Vagina (tissue), 2 donors: Measurements from ENCODE around the gene MAS1. TPM values are rescaled to one million over a fixed set of nuclear protein-coding genes. Genes with fewer than 3 reads are reported as not detected.
A peak's percentile ranks its signal among the peaks of the same experiment; 100 is the strongest.

ENCODE experiments used
- DNase-seq, 2 donors: peaks; one replicate each; pipeline ENCODE4 v3.0.0-alpha.2; 2017; ENCODE audit errors: extremely low spot score in 2 of 2
- H3K27ac ChIP-seq: fragments of 200-600 bp; sonication (generic); one replicate; pipeline ENCODE4 v1.5.1; 2019
- H3K27me3 ChIP-seq: fragments of 200-600 bp; sonication (generic); one replicate; pipeline ENCODE4 v1.5.1; 2019
- H3K36me3 ChIP-seq, 2 donors: fragments of 200-600 bp; sonication (generic); one replicate each; pipeline ENCODE4 v1.5.1; 2017 to 2019
- H3K4me1 ChIP-seq: fragments of 200-600 bp; sonication (generic); one replicate; pipeline ENCODE4 v1.5.1; 2019
- H3K4me3 ChIP-seq, 2 donors: fragments of 200-600 bp; sonication (generic); 1 replicate in 1 of 2; 2 replicates in 1 of 2; pipeline ENCODE4 v1.5.1; 2016 to 2019
- H3K9me3 ChIP-seq: fragments of 200-600 bp; sonication (generic); one replicate; pipeline ENCODE4 v1.5.1; 2019
- POLR2A ChIP-seq, 2 donors: fragments of 450-650 bp; IDR thresholded peaks; one replicate each; pipeline ENCODE4 v1.6.1; 2017; ENCODE audit warnings: antibody characterized with exemption in 2 of 2, mild to moderate bottlenecking in 2 of 2, moderate library complexity in 2 of 2
- POLR2AphosphoS5 ChIP-seq, 2 donors: sonication (generic); formaldehyde crosslinking; IDR thresholded peaks; one replicate each; pipeline ENCODE4 v1.9.0; 2017; ENCODE audit warnings: antibody characterized with exemption in 2 of 2, mild to moderate bottlenecking in 2 of 2, low read depth in 1 of 2; ENCODE audit not compliant: insufficient read depth in 1 of 2
- intact Hi-C: fragments of 100-400 bp; cut with DNase I; formaldehyde crosslinking; loops from one replicate; pipeline ENCODE4 v1.15.1; 2023
- total RNA-seq: library from RNA; depleted of rRNA; stranded (reverse); fragments of >200 nt; gene quantifications from one replicate; pipeline ENCODE4 v1.2.3, GENCODE V29; 2016
- TF ChIP-seq, protein P1 (sequence below), 3 experiments: fragments of 450-650 bp in 2 of 3; fragments of 200-600 bp in 1 of 3; sonication (generic) in 1 of 3; IDR thresholded peaks; one replicate each; pipeline ENCODE4 v1.5.1; 2017 to 2019; ENCODE audit warnings: antibody characterized with exemption in 3 of 3, mild to moderate bottlenecking in 2 of 3, moderate library complexity in 2 of 3

The MAS1 gene
- total RNA-seq, 1 donor from 2014 or later = 0.49 TPM

DNA sequence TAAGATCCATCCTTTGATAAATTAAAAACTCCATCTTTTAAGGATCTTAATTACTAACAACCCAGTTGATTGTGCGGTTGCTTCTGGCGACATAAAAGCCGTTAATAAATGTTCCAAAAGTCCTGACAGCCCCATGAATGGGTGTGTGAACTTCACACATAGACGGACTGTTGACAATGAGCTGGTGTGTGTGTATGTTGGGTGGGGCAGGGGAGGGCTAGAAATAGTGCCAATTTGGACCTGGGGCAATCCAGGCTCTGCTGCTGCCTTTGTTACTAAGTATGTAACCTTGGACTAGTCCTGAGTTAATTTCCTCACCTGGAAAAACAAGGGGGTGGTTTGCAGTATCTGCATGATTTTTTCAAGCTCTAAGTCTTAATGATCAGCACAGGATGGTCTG is 4.2 kb downstream of the MAS1 start:
- no peak for TF ChIP-seq POLR2A (IDR thresholded peaks at IDR 0.05)
- TF ChIP-seq POLR2AphosphoS5 (IDR thresholded peaks at IDR 0.05; ENCODE audit: insufficient read depth in 1 of 2, low read depth in 1 of 2) = no peak
- TF ChIP-seq, protein P1, sequence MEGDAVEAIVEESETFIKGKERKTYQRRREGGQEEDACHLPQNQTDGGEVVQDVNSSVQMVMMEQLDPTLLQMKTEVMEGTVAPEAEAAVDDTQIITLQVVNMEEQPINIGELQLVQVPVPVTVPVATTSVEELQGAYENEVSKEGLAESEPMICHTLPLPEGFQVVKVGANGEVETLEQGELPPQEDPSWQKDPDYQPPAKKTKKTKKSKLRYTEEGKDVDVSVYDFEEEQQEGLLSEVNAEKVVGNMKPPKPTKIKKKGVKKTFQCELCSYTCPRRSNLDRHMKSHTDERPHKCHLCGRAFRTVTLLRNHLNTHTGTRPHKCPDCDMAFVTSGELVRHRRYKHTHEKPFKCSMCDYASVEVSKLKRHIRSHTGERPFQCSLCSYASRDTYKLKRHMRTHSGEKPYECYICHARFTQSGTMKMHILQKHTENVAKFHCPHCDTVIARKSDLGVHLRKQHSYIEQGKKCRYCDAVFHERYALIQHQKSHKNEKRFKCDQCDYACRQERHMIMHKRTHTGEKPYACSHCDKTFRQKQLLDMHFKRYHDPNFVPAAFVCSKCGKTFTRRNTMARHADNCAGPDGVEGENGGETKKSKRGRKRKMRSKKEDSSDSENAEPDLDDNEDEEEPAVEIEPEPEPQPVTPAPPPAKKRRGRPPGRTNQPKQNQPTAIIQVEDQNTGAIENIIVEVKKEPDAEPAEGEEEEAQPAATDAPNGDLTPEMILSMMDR (IDR thresholded peaks at IDR 0.05) = no peak
- intact Hi-C loops = no loop called here
- no peak overlapping the region for H3K4me3 ChIP-seq
- H3K27me3 ChIP-seq = no peaks in the 10 kb centered on the region
- no peak for DNase-seq
- no peaks in the 10 kb centered on the region for H3K9me3 ChIP-seq
- no peaks in the 10 kb centered on the region for H3K36me3 ChIP-seq
- H3K27ac ChIP-seq = no peak overlapping the region
- peaks cover 13% of the 10 kb centered on the region for H3K4me1 ChIP-seq

DNA sequence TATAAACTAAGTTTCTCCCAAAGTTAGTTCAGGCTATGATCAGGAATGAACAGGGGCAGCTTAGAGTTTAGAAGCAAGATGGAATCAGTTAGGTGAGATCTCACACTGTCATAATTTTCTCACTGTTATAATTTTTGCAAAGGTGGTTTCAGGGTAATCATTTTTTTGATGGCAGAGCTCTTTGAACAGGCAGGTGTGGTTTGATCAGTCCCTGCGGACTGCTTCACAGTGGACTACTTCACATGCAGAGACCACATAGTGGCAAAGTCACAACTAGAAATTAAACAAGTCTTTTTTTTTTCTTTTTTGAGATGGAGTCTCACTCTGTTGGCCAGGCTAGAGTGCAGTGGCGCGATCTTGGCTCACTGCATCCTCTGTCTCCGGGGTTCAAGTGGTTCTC is 6.8 kb downstream of the MAS1 start:
- intact Hi-C loops = no loop called here
- Histone ChIP-seq H3K4me1 (peaks cover 27% of the 10 kb centered on the region), H3K4me3 (no peak overlapping the region), H3K9me3 (no peaks in the 10 kb centered on the region), H3K27me3 (no peaks in the 10 kb centered on the region), H3K36me3 (no peaks in the 10 kb centered on the region), H3K27ac (no peak overlapping the region)
- TF ChIP-seq POLR2A (IDR thresholded peaks at IDR 0.05) (no peak), POLR2AphosphoS5 (IDR thresholded peaks at IDR 0.05; ENCODE audit: insufficient read depth in 1 of 2, low read depth in 1 of 2) (no peak)
- TF ChIP-seq, protein P1 (IDR thresholded peaks at IDR 0.05) = no peak
- DNase-seq = no peak

DNA sequence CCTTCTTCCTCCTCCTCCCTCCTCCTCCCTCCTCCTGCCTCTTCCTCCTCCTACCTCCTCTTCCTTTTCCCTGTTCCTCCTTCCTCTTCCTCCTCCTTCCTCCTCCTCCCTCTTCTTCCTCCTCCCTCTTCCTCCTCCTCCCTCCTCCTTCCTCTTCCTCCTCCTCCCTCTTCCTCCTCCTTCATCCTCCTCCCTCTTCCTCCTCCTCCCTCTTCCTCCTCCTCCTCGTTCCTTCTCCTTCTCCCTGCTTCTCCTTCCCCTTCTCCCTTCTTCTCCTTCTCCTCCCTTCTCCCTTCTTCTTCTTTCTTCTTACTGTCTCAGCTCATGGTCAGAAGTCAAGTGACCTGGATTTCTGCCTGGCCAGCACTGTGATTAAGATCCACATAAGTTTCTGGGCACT is 7.7 kb downstream of the MAS1 start:
- intact Hi-C loops = no loop called here
- peaks cover 27% of the 10 kb centered on the region for H3K4me1 ChIP-seq
- no peak overlapping the region for H3K4me3 ChIP-seq
- no peaks in the 10 kb centered on the region for H3K27me3 ChIP-seq
- TF ChIP-seq POLR2AphosphoS5 (IDR thresholded peaks at IDR 0.05; ENCODE audit: insufficient read depth in 1 of 2, low read depth in 1 of 2) = no peak
- TF ChIP-seq, protein P1 (IDR thresholded peaks at IDR 0.05) = no peak
- no peak for TF ChIP-seq POLR2A (IDR thresholded peaks at IDR 0.05)
- peak overlapping the region; percentile 70 for H3K27ac ChIP-seq
- no peaks in the 10 kb centered on the region for H3K36me3 ChIP-seq
- no peak for DNase-seq
- no peaks in the 10 kb centered on the region for H3K9me3 ChIP-seq

DNA sequence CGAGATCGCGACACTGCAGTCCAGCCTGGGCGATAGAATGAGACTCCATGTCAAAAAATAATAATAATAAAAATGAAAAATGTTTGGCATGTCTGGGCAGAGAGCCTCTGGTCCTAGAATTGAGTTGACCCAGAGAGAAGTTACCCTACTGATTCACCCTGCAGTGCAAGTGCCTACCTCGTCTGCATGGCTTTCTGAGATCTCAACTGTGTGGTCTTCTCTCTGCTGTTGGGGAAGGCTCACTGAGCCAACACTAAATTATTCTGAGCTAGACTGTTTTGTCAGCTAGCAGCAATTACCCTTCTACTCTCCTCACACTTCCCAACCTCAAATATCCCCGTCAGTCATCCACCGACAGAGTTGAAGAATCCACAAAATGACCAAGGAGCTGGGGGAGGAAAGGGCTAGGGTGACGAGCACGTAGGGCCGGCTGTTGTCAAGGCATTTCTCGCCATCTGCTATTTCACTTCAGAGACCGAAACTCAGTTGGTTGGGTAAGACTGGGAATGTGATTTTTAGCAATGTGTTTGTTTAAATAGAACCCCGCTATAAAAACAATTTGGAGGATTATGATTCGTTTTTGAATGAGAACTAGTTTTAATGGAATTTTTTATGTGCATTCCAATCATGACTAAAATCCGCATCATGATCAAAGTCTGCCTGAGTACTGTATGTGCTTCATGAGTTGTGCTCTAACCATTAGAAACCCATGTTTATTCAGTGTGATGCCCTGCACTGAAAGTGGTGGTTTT is 9.4 kb downstream of the MAS1 start:
- Histone ChIP-seq H3K4me1 (peaks cover 27% of the 10 kb centered on the region), H3K27me3 (no peaks in the 10 kb centered on the region), H3K4me3 (peak overlapping the region in 1 of 2 donors; percentile 2), H3K27ac (peak overlapping the region; percentile 70), H3K36me3 (no peaks in the 10 kb centered on the region), H3K9me3 (no peaks in the 10 kb centered on the region)
- no peak for DNase-seq
- TF ChIP-seq POLR2A (IDR thresholded peaks at IDR 0.05) (no peak), POLR2AphosphoS5 (IDR thresholded peaks at IDR 0.05; ENCODE audit: insufficient read depth in 1 of 2, low read depth in 1 of 2) (peak in 1 of 2 donors; percentile 13)
- TF ChIP-seq, protein P1 (IDR thresholded peaks at IDR 0.05) = no peak
- intact Hi-C loops = loop anchor here (1.0 kb wide), 1 partner anchor 8 kb away; no protein-coding TSS in a partner anchor

DNA sequence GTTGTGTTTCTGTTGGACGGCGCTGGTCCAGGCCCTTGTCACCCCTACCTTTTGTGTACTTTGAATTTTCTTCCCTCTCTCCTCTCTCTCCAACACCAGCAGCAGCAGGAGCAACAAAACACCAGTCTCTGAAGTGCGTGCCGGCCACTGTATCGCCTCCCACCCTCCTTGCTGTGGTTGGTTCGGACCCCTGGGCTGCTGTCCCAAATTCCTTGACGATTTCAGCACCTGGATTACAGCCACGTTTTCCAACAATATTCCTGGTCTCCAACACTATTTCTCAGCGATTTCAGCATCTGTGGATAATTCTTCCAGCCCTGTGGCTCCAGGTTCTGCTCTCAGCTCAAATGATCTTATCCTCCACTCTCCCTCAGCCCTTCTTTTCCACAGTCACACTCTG is 11.8 kb downstream of the MAS1 start:
- Histone ChIP-seq H3K4me1 (peaks cover 27% of the 10 kb centered on the region), H3K36me3 (no peaks in the 10 kb centered on the region), H3K27me3 (no peaks in the 10 kb centered on the region), H3K27ac (no peak overlapping the region), H3K9me3 (no peaks in the 10 kb centered on the region), H3K4me3 (no peak overlapping the region)
- TF ChIP-seq, protein P1 (IDR thresholded peaks at IDR 0.05) = no peak
- TF ChIP-seq POLR2AphosphoS5 (IDR thresholded peaks at IDR 0.05; ENCODE audit: insufficient read depth in 1 of 2, low read depth in 1 of 2) (no peak), POLR2A (IDR thresholded peaks at IDR 0.05) (no peak)
- intact Hi-C loops = no loop called here
- no peak for DNase-seq
